Measurements from ENCODE around the gene PECR. TPM values are rescaled to one million over a fixed set of nuclear protein-coding genes. Genes with fewer than 3 reads are reported as not detected.

The PECR gene
- total and polyA plus RNA-seq, 2 of the 13 experiments (the other 11 are each of a cell fraction or from before 2014, with no cell fraction given): 151 to 153 TPM

DNA sequence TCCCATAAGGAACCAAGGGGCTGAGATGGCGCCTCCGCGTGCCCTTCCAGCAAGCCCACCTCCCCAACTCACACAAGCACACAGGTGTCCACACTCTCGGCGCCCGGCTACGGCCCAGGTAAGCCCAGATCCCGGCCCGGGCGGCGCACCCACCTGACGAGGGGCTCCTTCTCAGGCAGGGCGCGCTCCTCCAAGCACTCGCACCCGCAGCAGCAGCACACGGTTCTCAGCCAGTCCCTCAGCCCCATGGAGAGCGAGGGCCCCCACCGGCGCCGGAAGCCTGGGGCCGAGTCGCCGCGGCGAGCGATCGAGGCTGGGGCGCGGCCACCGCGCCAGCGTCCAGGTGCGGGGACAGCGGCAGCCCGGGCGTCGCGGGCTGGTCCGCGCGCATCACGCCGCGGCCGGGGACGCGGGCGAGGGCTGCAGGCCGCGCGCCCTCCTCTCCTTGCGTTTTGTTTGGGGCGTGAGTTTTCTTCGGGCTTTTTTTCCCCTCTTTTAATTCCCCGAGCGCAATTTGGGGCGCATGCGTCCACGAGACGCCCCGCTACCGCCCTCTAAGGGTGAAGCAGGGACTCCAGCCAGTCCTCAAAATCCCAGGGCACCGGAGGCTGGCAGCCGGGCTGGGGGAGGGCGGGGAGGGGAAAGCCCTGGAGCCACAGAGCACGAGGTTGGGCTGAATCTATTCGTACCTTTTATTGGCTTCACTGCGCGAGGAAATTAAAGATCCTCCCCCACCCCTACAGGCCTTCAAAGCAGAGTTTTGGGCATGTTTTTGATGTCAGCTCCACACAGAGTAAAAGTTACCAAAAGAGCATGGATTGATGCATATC is 68.3 kb downstream of the PECR start, which contains the start of gene MREG (continued):
- TF ChIP-seq, protein P1, sequence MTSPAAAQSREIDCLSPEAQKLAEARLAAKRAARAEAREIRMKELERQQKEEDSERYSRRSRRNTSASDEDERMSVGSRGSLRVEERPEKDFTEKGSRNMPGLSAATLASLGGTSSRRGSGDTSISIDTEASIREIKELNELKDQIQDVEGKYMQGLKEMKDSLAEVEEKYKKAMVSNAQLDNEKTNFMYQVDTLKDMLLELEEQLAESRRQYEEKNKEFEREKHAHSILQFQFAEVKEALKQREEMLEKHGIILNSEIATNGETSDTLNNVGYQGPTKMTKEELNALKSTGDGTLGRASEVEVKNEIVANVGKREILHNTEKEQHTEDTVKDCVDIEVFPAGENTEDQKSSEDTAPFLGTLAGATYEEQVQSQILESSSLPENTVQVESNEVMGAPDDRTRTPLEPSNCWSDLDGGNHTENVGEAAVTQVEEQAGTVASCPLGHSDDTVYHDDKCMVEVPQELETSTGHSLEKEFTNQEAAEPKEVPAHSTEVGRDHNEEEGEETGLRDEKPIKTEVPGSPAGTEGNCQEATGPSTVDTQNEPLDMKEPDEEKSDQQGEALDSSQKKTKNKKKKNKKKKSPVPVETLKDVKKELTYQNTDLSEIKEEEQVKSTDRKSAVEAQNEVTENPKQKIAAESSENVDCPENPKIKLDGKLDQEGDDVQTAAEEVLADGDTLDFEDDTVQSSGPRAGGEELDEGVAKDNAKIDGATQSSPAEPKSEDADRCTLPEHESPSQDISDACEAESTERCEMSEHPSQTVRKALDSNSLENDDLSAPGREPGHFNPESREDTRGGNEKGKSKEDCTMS (CRISPR knock-in tag; conservative IDR thresholded peaks at IDR 0.05): 0 out of 2 replicates have a peak, but pooled peaks have one; percentile 28
- TF ChIP-seq ZNF333 (CRISPR knock-in tag; IDR thresholded peaks at IDR 0.05; ENCODE audit: borderline replicate concordance) (no peak), GMEB2 (CRISPR knock-in tag; IDR thresholded peaks at IDR 0.05; ENCODE audit: low read depth) (no peak), REXO4 (CRISPR knock-in tag; IDR thresholded peaks at IDR 0.05; ENCODE audit: borderline replicate concordance) (no peak), WIZ (CRISPR knock-in tag; IDR thresholded peaks at IDR 0.05) (peak; percentile 43; the same call in 1 of the 2 replicates), KDM2A (CRISPR knock-in tag; IDR thresholded peaks at IDR 0.05; ENCODE audit: borderline replicate concordance, low read depth) (peak; percentile 84), ZNF672 (CRISPR knock-in tag; IDR thresholded peaks at IDR 0.05) (no peak), ZFY (CRISPR knock-in tag; IDR thresholded peaks at IDR 0.05) (peak; percentile 78), ZNF800 (CRISPR knock-in tag; IDR thresholded peaks at IDR 0.05) (no peak), SYNCRIP (IDR thresholded peaks at IDR 0.05; ENCODE audit: insufficient read depth, low read depth, low read length) (no peak), FOSL1 (CRISPR knock-in tag; IDR thresholded peaks at IDR 0.05; ENCODE audit: borderline replicate concordance) (peak; percentile 8; the same call in 1 of the 2 replicates), ZNF331 (CRISPR knock-in tag; IDR thresholded peaks at IDR 0.05) (no peak)
- TF ChIP-seq, protein P2, sequence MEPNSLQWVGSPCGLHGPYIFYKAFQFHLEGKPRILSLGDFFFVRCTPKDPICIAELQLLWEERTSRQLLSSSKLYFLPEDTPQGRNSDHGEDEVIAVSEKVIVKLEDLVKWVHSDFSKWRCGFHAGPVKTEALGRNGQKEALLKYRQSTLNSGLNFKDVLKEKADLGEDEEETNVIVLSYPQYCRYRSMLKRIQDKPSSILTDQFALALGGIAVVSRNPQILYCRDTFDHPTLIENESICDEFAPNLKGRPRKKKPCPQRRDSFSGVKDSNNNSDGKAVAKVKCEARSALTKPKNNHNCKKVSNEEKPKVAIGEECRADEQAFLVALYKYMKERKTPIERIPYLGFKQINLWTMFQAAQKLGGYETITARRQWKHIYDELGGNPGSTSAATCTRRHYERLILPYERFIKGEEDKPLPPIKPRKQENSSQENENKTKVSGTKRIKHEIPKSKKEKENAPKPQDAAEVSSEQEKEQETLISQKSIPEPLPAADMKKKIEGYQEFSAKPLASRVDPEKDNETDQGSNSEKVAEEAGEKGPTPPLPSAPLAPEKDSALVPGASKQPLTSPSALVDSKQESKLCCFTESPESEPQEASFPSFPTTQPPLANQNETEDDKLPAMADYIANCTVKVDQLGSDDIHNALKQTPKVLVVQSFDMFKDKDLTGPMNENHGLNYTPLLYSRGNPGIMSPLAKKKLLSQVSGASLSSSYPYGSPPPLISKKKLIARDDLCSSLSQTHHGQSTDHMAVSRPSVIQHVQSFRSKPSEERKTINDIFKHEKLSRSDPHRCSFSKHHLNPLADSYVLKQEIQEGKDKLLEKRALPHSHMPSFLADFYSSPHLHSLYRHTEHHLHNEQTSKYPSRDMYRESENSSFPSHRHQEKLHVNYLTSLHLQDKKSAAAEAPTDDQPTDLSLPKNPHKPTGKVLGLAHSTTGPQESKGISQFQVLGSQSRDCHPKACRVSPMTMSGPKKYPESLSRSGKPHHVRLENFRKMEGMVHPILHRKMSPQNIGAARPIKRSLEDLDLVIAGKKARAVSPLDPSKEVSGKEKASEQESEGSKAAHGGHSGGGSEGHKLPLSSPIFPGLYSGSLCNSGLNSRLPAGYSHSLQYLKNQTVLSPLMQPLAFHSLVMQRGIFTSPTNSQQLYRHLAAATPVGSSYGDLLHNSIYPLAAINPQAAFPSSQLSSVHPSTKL (CRISPR knock-in tag; IDR thresholded peaks at IDR 0.05): 0 out of 2 replicates have a peak, but pooled peaks have one; percentile 23
- TF ChIP-seq, protein P3, sequence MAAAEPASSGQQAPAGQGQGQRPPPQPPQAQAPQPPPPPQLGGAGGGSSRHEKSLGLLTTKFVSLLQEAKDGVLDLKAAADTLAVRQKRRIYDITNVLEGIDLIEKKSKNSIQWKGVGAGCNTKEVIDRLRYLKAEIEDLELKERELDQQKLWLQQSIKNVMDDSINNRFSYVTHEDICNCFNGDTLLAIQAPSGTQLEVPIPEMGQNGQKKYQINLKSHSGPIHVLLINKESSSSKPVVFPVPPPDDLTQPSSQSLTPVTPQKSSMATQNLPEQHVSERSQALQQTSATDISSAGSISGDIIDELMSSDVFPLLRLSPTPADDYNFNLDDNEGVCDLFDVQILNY (CRISPR knock-in tag; conservative IDR thresholded peaks at IDR 0.05): no peak
- TF ChIP-seq, protein P4, sequence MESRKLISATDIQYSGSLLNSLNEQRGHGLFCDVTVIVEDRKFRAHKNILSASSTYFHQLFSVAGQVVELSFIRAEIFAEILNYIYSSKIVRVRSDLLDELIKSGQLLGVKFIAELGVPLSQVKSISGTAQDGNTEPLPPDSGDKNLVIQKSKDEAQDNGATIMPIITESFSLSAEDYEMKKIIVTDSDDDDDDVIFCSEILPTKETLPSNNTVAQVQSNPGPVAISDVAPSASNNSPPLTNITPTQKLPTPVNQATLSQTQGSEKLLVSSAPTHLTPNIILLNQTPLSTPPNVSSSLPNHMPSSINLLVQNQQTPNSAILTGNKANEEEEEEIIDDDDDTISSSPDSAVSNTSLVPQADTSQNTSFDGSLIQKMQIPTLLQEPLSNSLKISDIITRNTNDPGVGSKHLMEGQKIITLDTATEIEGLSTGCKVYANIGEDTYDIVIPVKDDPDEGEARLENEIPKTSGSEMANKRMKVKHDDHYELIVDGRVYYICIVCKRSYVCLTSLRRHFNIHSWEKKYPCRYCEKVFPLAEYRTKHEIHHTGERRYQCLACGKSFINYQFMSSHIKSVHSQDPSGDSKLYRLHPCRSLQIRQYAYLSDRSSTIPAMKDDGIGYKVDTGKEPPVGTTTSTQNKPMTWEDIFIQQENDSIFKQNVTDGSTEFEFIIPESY (CRISPR knock-in tag; IDR thresholded peaks at IDR 0.05): no peak
